PC-3 (cell line): ENCODE results near the gene COMT.

Experiments used
- CTCF ChIP-seq: fragments of 300-600 bp; sonication (generic); conservative IDR thresholded peaks from 2 replicates; pipeline ENCODE4 v1.5.1; 2017; ENCODE audit warnings: antibody characterized with exemption, low read depth, mild to moderate bottlenecking, low read length
- EZH2 ChIP-seq: fragments of 300-600 bp; sonication (generic); IDR thresholded peaks from one replicate; pipeline ENCODE4 v1.6.1; 2017; ENCODE audit warnings: antibody characterized with exemption, mild to moderate bottlenecking, low read length; ENCODE audit not compliant: unreplicated experiment
- EZH2phosphoT487 ChIP-seq: fragments of 300-600 bp; sonication (generic); IDR thresholded peaks from 2 replicates; pipeline ENCODE4 v1.6.1; 2018; ENCODE audit warnings: mild to moderate bottlenecking, antibody characterized with exemption, low read length, borderline replicate concordance

GRCh38 chr22:19995611-19996339 lies 54.2 kb downstream of the COMT start:
- no peak for TF ChIP-seq CTCF
- TF ChIP-seq EZH2, result no peak
- TF ChIP-seq EZH2phosphoT487, result no peak
